HG02870 (cell line): ENCODE data around the gene CPM.
"Not testable (repeated sequence)": the region's sequence is repeated elsewhere in the genome, so short reads cannot be mapped to it uniquely, and the experiment has no call there.

Experiments used
- ATAC-seq: cut with Tn5 transposase; IDR thresholded peaks from one replicate; pipeline ENCODE4 v1.9.1; 2021; ENCODE audit warnings: mild to moderate bottlenecking, moderate library complexity; ENCODE audit not compliant: unreplicated experiment

The CPM gene

DNA sequence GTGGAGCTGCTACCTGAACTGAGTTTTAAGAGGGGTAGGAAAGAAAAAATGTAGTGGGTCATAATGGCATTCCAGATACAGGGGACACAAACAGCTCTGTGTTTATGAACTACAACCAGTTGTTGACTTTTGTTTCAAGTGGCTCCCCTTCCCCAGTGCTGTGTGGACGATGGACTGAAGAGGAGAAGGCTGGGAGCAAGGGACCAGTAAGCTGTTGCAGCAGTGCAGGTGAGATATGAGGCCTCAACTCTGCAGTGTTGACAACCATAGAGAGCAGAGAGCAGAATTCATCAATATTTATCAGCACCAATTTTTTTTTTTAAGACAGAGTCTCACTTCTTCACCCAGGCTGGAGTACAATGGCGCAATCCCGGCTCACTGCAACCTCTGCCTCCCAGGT is 78.4 kb downstream of the CPM start:
- no peak for ATAC-seq

DNA sequence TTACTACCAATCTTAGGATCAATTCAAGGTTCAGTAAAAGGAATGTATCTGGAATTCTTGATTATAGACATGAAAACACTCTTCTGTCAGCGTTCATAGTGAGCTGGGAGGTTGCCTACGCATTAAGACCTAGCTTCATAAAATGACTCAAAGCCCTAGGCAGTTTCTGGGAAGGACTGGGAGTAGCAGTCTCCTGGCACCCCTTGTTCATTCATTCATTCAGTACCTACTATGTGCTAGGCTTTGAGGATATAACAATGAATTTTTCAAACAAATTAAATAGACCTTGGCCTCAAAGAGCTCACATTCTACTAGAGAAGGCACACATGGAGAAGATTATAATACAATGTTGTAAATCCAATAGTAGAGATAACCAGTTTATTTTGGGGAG is 78.9 kb downstream of the CPM start:
- ATAC-seq = no peak

DNA sequence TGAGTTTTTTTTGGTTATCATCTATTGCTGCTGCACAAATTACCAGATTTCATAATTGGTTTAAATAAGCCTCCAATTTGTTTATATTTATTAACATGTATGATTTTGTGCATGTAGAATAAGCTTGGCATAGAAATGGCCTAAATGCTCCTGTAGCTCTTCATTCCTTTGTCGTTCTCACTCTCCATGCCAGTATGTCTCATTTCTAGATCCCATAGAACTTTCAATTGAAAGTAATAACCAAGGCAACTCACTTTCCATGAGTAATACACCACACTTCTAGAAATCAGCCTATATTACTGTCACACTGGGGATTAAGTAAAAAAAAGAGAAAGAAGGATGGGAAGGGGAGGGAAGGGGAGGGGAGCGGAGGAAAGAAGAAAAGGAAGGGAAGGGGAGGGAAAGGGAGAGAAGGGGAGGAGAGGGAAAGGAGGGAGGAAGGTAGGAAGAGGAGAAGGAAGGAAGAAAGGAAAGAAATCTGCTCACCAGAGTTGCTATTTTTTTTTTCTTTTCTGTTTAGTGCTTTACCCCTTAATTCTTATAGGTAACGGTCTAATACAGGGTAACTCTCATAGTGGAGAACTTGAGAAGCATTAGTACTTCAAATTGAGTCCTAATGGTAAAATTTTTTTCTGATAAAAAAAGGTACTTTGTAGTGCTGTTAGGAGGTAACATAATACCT is 79.4 kb downstream of the CPM start:
- no peak for ATAC-seq

- no peak for ATAC-seq
Measured at GRCh38 chr12:68851592-68852306, 81.2 kb downstream of the CPM start.

DNA sequence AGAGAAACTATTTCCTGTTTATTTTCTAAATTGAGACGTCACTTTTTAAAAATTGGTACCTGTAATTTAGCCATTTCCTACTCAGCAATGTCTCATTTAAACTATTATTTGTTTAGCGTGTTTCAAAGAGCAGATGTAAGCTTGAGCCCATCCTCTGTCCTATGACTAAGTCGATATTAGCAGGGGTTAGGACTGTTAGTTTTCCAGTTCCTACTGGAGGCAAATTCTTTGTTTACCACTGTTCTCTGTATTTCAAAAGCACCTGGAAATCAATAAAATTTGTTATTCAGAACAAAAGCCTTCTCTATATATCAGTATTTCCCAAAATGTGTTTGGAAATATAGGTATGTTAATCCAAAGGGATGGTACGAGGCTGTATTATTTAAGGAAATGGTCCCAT is 82.6 kb downstream of the CPM start:
- no peak for ATAC-seq

DNA sequence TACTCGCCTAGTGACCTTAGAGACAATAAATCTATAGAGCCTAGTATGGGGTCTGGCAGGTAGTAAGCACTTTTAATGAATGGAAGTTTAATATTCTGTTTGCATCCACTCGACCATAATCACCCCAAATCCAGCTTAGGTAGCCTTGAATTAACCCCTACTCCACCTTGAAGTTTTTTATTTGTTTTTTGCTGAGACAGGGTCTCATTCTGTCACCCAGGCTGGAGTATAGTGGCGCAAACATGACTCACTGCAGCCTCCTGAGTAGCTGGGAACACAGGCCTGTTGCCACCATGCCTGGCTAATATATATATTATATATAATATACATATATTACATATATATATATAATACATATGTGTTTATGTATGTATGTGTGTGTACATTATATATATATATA is 86.2 kb downstream of the CPM start:
- ATAC-seq = no peak

GRCh38 chr12:68844788-68845695 is 87.9 kb downstream of the CPM start:
- no peak for ATAC-seq

GRCh38 chr12:68844318-68844745 is 88.6 kb downstream of the CPM start:
- no peak for ATAC-seq

DNA sequence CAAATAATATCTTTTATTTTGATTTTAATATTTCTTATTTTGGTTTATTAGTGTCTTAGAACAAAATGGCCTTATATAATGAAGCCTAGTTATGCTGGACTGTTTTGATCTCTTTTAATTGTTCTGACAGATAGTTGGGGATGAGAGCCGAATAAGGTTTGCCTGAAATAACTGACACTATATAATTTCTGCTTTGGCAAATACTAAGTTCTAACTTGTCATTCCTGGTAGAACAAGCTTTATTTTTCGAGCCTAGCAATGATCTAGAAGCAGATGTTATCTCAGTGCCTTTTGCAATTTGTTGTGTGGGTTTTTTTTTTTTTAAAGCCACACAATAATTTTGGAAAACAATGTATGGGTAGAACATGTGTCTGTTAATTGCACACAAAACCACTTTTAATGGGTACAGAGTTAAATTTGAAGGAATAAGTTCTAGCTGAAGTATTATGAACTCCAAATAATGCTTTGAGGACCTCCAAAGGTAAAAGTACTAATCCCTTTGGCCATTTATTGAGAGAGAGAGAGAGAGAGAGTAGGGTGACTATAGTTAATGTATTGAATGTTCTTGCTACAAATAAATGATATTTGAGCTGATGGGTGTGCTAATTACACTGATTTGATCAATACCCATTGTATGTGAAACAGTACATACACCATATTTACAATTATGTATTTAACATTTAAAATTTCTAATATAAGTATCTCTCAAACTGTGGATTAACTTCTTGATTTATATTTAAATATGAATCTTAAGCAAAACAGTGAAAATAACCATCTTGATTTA is 90.0 kb downstream of the CPM start:
- no peak for ATAC-seq

DNA sequence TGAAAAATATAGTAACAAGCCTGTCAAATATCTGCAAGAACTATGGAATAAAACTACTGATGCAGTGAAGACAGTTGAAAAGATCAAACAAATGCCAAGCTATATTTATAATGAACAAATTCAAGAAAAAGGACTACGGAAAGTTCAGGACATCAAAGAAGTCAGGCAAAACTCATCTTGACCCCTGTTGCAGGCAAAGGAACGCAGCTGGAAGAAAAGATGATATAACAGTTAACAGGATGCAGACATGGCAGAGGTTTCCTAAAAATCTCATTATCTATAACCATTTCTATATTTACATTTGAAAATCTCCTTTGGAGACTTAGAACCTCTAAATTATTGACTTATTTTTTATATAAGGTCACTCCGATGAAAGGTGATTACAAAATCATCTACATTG is 90.8 kb downstream of the CPM start:
- no peak for ATAC-seq

- no peak for ATAC-seq
Measured at GRCh38 chr12:68841717-68842116, 91.3 kb downstream of the CPM start.

- not testable (repeated sequence) for ATAC-seq
Measured at GRCh38 chr12:68841175-68841574, 91.8 kb downstream of the CPM start.

- no peak for ATAC-seq
Measured at GRCh38 chr12:68839183-68840147, 93.5 kb downstream of the CPM start.

DNA sequence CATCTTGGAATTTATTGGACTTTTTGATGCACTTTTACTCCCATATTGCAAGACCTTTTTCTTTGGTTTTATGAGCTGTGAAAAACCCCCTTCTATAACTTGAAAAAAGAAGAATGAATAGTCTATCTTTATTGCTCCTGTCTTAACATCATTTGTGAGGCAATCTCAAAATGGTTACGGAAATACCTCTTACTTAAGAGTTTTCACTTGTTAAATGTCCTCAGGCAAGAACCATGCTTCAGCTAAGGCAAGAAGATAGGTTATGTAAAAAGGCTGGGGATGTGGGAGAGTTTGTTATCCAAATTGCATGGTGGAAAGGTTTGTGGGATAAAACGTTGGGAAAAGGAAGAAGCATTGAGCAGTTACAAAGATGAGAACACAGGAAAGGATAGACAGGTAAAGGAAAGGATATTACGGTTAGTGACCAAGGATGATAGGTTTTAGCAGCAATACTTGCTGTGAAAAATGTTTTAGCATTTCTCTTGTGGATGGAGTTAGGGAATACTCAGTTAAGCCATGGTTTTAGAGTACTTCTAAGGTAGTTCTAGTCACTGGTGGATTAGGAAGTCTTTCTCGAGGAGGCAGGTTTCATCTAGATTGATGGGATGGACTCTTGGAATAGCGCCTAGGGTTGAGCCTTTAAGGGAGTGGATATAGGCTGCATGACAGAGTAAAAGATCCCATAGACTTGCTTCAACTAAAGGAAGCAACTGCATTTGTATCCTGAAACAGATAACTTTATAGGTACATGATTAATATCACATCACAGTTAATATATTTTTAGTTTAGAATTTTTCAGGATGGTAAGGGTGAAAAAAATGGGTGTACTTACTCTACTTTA is 94.7 kb downstream of the CPM start:
- ATAC-seq = no peak

- ATAC-seq = no peak
Measured at GRCh38 chr12:68837215-68837614, 95.8 kb downstream of the CPM start.

- no peak for ATAC-seq
Measured at GRCh38 chr12:68835333-68835908, 97.5 kb downstream of the CPM start.

DNA sequence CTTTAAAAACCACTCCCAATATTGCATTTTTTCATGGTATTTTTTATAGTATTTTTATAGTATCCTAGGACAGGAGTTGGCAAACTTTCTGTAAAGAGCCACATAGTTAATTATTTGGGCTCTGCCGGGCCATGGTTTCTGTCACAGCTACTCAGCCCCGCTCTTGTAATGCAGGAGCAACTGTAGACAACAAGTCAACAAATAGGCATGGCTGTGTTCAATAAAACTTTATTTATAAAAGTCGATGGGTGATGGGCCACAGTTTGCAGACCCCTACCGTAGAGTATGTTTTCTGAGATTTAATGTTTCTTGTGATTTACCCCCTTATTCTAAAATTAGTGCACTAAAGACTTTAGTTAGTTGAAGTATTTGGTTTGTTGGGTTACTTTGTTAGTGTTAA is 99.5 kb downstream of the CPM start:
- no peak for ATAC-seq

GRCh38 chr12:68832504-68832867 is 100.5 kb downstream of the CPM start:
- ATAC-seq = no peak
